SKM-1 treated with dmso at 0.1 percent for 144 hours (cell line): ENCODE results near the gene FES.
A peak's percentile ranks its signal among the peaks of the same experiment; 100 is the strongest.
"Not testable (repeated sequence)": the region's sequence is repeated elsewhere in the genome, so short reads cannot be mapped to it uniquely, and the experiment has no call there.

Experiments
- DNase-seq: peaks from one replicate; lab custom pipeline; 2025; ENCODE audit not compliant: unreplicated experiment; lab: John Stamatoyannopoulos, UW

FES gene

DNA sequence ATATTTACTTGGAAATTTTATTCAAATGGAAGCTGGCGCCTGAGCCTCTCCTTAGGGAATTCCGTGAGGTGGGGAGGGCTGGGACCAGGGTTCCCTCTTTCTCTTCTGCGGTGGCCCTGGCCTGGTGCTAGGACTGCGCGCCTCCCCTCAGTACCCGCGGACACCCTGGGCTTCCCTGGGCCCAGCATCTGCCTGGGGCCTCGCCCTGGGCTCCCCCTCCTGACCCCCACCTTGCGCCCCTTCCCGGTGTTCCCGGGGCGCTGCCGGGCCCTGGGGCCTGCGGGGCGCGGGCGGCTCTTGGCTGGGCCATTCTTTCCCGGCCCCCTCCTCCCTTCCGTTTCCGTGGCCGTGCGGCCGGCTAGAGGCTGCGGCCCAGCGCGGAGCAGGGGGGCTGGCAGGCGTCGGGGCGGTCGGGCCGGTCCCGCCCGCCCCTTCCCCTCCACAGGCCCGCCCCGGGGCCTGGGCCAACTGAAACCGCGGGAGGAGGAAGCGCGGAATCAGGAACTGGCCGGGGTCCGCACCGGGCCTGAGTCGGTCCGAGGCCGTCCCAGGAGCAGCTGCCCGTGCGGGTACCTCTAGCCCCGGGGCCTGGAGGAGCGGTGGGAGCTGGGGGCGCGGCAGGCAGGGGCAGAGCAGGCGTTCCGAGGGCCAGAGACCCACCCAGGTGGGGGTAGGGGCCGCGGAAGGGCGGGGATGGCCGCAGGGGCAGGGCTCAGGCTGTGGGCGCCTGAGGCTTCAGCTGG is at the start of gene FES:
Gene FES, plus strand, starts transcription at position 529 of the 743 bp plus-strand sequence. CDS start 542 bp downstream, outside the sequence.
- DNase-seq, result peak; percentile 72

- DNase-seq, result no peak
These were observed 49.7 kb upstream of the FES start for GRCh38 chr15:90834626-90835025.

DNA sequence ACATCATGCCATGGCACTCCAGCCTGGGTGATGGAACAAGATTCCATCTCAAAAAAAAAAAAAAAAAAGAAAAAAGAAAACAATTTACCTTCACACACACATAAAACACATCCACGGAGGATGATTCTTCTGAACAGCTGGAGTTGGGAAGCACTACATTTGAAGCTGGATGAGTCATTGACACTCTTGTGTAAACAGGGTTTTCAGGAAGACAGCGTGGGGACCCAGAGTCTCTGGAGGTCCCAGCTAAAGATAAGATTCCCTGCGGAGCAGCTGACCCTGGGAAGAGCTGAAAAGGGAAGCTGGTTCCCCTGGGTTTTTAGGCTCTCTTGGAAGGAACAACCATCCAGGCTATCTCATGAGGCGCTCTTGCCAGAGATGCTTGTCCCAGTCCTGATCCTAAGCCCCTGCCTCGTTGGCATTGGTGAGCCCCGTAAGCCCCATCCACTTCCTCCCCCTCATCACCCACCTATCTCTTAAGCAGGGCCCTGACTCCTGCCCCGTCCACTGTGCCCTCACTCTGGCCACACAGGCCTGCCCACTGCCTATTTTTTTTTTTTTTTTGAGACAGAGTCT is 47.9 kb upstream of the FES start:
- DNase-seq, result no peak

GRCh38 chr15:90837094-90837493 is 47.2 kb upstream of the FES start:
- DNase-seq, result no peak

DNA sequence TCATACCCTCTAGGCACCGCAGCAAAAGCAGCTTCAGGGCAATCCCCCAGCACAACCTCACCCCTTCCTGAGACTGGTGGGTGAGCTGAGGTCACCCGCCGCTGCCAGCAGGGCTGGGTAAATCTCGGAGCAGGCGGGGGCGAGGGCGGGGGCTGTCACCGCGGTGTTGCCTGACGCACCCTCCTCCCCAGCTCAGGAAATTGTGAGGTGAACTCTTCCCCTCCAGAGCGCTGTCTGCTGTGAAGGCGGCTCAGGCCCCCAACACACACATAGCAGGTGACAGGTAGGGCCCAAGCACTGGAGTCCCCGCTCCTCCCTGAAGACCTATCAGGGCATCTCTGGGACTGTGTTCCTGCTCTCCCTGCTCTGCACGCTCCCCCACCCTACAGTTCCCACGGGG is 46.2 kb upstream of the FES start:
- no peak for DNase-seq

- DNase-seq, result no peak
These were observed 45.8 kb upstream of the FES start for GRCh38 chr15:90838544-90838943.

DNA sequence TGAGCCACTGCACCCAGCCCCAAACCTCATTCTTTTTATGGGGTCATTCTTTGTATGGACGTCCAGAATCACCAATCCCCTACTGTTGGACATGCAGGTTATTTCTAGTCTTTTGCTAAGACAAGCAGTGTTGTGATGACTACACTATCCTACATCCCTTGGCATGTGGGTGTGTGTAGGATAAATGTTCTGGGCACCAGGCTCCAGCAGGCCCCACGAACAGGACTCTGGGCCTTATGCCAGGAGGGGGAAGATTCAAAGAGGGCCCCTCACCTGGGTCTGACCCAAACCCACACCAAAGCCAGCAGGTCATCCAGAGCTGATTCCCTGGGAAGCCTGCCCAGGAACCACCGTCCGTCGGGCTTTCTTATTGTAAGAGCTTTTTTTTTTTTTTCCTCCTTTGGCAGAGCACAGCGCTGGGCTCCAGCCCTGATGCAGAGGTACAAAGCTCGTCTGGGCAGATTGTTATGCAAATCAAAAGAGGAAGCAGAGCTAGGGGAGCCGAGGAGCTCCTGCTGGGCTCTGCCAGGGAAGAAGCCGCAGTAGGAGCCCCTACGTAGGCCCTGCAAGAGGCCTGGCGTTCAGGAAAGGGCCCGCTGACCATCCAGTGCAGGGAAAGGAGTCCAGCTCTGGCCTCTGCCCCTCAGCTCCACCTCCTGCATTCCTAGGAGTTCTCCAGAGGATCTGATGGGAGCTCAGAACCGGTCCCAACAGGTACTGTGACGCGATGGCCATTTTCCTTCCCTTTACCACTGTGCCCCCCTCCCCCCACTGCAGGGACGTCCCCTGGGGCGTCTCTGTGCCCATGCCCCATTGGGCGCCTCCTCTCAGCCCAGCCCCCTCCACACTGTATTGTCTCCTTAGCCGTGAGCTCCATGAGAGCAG is 44.9 kb upstream of the FES start:
- DNase-seq, result peak; percentile 84

GRCh38 chr15:90840157-90840855 is 44.0 kb upstream of the FES start:
- DNase-seq, result no peak

DNA sequence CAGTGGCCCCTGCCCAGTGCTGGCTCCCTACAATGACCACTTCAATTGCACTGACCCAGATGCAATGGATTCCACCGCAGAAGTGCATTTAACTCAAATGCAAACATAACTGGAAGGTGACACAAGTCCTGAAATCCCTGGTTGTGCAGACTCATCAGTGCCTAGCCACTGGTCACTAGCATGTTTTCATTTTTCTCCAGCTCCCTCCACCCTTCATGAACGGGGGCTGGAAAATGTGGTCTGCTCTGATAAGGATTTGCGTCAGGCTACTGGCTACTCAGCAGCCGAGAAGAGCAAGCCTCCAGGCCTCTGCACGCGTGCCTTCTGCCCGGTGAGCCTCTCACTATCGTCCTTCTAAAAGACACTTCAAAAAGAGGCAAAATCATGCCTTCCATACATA is 43.4 kb upstream of the FES start:
- DNase-seq, result no peak

- DNase-seq, result no peak
These were observed 39.6 kb upstream of the FES start for GRCh38 chr15:90844696-90845095.

GRCh38 chr15:90845201-90845949 is 38.9 kb upstream of the FES start:
- DNase-seq, result peak; percentile 66

- not testable (repeated sequence) for DNase-seq
These were observed 34.9 kb upstream of the FES start for GRCh38 chr15:90849424-90849823.

- DNase-seq, result no peak
These were observed 33.2 kb upstream of the FES start for GRCh38 chr15:90851114-90851513.

DNA sequence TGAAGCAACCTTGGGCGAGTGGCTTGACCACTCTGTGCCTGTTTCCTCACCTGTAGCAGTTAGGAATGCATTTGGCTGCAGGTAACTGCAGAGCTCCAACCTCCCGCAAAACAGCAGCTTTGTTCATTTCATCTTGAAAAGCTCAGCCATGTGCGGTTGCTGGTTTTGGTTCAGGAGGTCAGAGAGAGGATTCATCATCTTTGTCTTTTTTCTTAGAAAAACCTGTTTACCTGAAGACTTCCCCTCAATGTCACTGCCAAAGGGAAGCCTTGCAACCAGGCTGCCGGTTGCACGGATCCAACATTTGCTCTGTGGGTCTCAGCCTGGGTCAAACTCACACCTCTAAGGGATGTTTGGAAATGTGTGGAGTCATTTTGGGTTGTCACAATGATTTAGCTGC is 32.4 kb upstream of the FES start:
- DNase-seq, result no peak

DNA sequence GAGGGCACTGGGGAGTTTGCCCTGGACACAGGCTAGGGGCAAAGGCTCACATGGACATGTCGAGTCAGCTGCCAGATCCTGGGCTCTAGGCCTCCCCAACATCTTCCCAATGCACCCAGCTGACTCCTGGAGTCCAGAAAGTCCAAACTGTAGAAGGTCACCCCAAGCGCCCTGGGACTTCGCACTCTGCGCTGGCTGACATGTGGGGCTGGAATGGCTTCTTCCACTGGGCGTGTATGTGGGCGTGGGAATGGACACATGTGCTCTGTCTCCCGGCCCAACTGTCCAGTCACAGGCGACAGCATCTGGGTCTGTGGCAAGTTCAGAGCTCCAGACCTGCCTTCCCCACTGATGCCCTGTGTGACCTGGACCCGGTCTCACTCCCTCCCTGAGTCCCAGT is 29.2 kb upstream of the FES start:
- no peak for DNase-seq

DNA sequence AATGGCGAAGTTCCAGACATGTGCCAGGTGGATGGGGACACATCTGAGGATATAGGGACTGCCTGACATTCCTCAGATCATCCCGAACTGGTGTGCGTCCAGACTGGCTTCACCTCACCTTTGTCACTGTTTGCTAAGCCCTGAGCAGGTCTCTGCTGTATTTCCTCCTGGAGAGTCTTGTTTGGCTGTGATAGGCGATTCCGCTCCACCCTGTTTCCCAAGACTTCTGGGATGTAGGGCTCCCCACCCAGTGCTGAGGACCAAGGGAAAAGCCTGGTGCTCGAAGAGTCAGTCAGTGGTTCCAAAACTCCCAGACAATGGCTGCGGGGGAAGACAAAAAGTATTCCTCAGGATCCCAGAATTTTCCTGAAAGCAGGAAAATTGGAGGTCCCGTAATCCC is 27.0 kb upstream of the FES start:
- DNase-seq, result no peak

GRCh38 chr15:90857883-90858443 is 26.3 kb upstream of the FES start:
- DNase-seq, result no peak

- DNase-seq, result no peak
These were observed 24.8 kb upstream of the FES start for GRCh38 chr15:90859234-90860131.

DNA sequence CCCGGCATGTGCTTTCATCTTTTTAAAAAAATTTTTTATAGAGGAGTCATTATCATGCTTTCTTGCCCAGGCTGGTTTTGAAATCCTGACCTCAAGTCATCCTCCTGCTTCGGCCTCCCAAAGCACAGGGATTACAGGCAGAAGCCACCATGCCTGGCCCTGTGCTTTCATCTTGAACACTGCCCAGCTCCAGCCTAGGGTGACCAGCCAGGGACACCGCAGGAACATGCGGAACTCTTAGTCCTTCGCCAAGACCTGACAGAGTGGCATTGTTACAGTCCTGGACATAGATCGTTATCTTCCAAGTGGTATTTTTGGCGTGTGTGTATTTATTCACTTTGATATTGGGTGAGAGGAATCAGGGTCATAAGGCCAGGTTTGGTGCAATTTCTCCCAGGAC is 23.9 kb upstream of the FES start:
- DNase-seq, result no peak
